Stromal cell of bone marrow (primary cell): Measurements from ENCODE around the gene RASGEF1C.

Source experiments
- DNase-seq: peaks from one replicate; pipeline ENCODE4 v3.0.0-alpha.2; 2012; ENCODE audit warnings: low read depth

Gene RASGEF1C

DNA sequence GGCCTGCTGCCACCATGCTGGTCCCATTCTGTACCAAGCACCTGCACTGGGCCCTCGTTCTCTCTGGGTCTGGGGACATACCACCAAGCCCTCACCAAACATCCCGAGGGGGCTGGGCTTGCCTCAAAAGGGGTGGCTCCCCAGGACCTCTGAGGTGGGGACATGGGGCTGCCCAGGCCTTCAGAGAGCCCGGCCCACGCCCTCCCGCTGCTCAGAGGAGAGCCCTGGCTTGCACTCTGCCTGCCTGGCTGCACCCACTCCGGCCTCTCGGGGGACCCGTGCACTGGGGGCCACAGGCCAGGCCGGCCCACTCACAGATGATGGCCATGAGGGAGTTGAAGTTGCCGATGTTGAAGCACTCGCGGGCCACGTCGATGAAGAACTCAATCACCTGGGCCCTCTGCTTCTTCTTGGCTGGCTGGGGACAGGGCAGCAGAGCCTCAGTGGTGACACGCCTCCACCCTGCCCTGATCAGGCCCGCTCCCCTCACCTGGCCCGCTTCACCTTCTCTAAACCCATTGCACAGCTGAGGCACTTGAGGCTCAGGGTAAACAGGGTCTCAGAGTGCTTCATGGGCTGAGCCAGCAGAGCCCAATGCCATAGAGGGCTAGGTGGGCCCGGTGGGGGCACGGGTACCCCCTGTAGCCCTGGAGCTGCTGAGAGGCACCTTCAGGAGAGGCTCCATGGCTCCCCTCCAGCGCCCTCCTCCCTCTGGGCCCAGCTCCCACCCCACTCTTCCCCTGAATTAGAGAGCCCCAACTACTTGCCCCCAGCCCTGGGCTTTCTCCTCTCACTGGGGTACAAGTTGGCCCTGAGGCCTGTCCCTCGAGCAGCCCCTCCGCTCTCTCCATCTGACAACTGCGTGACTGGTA lies 89.7 kb downstream of the RASGEF1C start:
- DNase-seq: no peak

DNA sequence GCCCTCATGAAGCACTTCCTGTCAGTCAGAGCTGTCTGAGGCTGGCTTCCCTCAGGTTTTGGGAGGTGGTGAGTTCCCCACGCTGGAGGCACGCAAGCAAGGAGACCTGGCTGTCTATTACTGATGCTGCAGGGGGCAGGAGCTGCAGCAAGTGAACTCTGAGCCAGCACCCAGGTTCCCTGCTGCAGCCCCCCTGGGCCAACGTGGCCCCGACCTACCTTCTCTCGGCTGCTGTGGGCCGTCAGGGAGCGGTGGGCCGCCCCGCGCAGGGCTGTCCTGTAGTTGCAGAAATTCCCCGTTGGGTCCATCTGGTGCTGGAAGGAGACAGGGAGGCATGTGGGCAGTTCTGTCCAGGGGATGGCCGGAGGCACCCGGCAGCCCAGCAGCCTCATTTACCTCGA lies 90.6 kb downstream of the RASGEF1C start:
- no peak for DNase-seq

DNA sequence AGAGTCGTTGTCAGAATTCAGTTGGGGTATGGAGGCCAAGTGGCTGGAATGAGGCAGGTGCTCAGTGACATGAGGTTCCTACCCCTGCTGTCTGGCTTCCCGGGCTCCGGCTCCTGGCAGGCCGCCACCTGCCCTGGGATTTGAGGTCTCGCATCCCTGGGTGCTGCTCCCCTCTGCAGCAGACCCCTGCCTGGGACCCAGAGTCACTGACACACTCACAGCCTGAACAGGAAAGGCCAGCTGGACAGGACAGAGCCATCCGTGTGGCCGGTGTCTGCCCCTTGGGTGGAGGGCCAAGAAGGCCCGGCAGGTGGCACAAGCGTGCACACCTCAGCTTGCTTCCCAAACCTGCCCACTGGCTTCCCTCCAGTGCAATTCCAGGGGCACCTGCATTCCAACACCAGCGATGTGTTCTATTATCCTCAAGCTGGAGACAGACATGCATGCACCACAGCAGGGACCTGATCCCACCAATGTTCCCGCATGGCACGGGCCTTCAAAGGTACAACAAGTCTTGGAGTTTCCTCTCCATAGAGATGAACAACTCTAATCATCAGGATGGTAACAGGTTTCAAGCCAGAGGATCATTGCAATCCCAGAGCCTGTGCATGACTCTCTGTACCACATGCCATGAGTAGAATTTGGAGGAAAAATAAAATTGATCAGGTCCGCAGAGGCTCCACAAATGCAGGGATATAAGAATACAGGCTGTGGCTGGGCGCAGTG lies 91.8 kb downstream of the RASGEF1C start:
- no peak for DNase-seq

DNA sequence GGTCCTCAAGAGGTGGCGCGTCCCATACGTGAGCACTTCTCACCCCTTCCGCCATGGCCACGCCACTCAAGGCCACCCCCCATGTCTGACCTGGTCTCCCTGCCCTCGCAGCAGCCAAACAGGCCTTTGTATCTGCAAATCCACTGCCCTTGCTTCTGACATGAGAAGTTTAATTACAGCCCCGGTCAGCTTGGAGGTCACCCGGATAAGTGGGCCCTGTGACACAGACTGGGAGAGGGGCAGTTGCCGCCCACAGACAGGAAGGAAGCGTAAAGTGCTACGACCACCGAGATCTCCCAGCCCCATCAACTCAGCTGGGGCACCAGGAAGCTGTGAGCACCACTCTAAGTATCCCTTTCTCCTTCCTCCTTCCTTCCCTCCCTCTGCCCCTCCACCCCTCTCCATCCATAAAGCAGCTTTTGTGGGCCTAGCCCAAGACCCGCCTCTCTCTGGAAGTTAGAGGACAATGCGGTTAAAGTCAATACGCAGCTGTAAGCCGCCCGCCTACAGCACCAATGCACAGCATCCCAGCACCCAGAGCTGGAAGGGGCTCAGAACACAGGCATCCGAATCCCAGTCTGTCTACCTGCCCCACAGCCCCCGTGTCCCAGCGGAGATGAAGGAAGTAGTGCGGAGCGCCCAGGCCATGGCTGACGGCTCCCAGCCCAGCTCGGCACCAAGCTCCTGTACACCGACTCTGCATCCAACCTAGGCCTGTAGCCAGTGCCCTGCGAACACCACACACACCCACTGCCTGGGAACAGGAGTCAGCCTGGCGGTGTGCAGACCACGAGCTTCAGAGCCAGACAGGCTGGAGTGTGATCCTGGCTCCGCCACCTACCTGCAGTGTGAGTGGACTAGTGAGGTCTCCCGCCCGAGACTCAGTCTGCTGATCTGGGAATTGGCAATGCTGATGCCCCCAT lies 92.7 kb downstream of the RASGEF1C start:
- DNase-seq: no peak

DNA sequence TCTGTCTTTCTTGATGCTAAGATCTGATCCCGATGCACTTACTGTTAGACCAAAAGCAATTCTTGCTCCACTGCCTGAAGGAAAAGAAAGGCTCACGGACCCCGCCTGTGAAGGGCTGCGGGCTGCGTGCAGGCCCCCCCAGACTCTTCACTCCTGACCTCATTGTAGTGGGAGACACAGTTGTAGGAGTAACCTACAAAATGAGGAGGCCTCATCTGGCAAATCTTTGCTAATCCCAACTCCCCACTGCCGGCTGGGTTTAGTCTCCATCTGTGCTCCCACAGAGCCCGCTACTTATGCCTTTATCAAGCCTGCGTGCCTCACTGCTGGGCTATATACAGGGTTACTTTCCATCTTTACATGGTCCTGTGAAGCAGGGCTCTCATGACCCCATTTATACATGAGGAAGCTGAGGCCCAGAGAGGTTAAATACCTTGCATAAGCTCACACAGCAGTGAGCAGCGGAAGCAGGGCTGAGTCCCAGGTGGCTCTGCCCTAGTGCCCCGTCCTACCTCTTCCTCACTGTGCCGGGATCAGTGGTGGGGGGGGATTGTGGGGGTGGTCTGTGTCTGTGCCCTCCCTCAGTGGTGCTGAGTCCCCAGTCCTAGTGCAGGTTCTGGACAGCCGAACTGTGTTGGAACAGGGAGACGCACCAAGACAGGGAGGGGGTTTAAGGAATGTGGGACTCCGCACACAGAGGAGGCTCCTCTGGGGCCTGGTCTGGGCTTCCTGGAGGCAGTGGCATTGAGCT lies 93.5 kb downstream of the RASGEF1C start:
- DNase-seq: no peak

DNA sequence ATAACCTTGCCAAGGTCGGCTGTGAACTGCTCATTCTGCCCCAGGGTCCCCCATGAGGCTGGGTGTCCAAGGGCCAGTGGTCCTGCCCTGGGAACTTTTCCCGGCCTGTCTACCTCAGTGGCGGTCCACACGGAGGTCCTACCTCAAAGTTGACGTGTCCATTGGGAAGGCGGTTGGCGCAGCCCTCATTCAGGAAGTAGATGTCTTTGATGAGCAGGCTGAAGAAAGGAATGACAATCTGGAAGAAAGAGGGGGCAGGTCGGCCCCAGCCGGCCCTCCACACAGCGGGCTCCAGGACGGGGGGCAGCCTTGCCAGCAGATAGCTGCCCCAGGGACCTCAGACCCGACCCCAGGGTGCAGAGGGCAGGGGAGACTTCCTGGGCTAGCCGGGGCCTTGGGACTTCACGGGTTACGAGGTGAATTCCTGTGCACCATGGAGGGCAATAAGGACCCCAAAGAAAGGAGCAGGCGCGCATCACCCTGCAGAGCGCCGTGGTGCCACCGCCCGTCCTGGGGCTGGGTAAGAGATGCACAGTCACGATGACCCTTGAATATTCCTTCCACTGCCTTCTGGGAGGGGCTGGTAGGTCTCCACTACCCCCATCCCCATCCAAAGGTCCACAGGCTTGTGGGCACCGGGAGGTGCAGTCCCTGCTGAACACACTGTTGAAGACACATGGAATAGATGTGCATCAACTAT lies 94.6 kb downstream of the RASGEF1C start:
- no peak for DNase-seq

DNA sequence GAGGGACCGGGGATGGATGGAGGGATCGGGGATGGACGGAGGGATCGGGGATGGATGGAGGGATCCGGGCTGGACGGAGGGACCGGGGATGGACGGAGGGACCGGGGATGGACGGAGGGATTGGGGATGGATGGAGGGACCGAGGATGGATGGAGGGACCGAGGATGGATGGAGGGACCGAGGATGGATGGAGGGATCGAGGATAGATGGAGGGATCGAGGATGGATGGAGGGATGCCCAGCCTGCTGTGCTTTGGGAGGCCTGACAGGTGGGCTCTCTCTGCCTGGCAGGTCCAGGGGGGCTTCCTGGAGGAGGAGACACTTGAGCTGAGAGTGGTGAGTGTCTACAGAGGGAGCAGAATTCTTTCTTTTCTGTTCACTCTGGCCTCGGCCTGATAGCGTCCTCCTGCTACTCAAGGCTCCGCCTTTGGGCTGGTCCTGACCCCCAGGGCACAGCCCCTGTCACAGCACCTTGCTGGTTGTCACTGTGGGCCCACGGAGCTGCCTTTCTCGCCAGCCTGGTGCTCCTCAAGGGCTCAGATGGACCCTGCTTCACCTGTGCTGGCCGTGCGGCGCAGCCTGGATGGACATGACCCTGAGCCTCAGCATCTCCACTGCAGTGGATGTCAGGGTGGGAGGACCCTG lies 95.2 kb downstream of the RASGEF1C start:
- no peak for DNase-seq

DNA sequence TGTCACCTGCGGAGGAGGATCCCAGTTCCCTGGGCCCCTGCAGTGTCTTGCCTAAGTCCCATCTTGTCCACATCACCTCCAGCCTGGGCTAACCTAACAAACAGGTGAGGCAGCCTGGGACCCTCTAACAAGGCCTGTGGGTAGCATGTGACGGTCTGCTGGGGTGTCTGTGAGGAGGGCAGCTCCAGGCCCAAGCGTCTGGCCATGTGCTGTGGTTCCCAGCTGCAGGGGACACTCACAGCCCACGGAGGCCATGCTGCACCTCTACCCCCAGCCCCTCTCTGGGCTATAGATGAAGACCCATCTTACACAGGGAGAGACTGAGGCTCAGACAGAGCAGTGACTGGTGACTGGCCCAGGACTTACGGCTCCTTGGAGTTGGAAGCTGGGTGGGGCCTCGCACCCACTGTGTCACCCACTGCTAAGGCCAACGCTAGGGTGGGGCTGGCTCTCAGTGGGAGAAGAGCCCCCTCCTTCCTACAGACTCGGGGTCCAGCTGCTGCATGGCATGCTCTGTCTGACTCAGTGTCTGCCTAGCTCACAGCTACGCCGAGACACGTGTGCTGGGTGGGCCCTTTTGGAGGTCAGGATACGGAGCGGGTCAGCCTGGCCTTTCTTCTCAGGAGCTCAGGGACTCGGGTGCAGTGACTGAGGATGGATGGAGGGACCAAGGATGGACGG lies 96.7 kb downstream of the RASGEF1C start:
- DNase-seq: no peak

DNA sequence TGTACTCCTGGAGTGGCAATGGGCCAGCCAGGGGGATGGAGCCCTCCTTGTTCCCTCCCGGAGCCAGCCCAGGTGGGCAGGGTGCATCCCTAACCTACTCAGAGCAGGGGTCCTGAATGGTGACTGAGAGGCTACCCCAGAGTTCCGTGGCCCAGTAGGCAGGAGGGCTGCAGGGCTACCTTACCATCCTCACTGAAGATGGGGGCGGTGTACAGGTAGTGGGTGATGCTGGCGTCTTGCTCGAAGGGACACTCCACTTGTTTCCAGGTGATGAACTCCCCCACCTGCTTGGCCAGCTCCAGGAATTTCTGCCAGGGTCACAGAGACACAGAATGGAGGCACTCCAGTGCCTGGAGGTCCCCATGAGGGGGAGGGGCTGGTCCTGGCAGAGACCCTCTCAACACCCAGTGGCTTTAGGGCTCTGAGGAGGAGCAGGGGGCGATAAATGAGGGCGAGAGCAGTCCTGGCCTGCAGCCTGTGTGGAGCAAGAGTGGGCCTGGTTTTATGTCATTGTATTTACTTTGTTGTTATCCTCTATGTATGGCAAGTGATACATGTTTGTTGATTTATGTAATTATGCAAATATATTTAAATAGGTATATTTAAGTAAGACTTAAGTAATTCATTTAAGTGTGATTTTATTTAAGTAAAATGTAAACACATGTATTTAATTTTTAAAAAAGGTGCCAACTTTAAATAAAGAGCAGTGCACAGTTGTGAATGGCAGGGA lies 97.6 kb downstream of the RASGEF1C start:
- DNase-seq: no peak

DNA sequence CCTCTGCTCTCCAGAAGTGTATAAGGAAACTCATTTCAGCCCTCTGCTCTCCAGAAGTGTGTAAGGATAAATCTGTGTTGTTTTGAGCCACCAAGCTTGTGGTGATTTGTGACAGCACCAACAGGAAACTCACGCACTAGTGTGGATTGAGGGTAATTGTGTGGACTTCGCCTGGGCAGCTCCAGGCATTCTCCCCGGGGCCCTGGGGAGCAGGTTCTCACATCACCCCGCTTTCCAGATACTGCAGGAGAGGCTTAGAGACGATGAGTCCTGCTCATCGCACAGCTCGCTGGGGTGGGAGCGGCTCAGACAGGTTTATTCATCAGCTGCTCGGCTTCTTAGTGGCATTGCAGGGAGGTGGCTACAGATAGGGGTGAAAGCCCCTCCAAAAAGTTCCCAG lies 99.1 kb downstream of the RASGEF1C start:
- no peak for DNase-seq

DNA sequence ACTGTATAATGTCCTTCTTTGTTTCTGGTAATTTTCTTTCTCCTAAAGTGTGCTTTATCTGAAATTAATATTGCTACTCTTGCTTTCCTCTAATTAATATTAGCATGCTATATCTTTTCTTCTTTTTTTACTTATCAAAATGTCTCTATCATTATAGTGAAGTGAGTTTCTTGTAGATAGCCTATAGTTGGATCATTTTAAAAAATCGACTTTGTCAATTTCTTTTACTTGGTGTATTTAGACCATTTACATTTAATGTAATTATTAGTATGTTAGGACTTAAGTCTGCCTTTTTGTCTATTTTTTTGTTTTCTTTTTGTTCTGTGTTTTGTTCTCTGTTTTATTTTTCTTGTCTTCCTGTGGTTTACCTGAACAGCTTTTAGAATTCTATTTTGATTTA lies 102.0 kb downstream of the RASGEF1C start:
- no peak for DNase-seq

DNA sequence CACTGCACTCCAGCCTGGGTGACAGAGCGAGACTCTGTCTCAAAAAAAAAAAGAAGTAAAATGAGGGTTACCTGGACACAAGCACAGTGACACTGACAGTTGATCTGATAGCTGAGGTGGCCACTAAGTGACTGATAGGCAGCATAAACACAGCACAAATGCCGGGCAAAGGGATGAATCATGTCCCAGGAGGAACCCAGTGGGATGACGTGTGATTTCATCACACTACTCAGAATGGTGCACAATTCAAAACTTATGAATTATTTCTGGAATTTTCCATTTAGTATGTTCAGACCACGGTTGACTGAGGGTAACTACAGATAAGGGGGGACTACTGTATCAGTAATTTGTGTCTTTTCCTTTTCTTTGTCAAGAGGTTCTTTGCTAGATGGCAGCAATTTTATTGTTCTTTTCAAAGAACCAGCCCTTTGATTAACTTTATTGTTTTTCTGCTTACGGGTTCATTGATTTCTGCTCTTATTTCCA lies 103.1 kb downstream of the RASGEF1C start:
- peak; percentile 16 for DNase-seq

DNA sequence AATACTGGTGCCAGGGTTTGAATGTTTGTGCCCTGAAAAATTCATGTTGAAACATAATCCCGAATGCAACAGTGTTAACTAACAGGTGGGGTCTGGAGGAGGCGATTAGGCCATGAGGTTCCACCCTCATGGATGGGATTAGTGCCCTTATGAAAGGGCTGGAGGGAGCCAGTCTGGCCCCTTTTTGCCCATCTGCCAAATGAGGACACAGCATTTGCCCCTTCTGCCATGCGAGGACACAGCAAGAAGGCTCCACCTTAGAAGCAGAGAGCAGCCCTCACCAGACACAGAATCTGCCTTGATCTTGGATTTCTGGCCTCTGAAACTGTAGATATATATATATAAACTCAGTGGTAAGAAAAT lies 104.9 kb downstream of the RASGEF1C start:
- DNase-seq: no peak

DNA sequence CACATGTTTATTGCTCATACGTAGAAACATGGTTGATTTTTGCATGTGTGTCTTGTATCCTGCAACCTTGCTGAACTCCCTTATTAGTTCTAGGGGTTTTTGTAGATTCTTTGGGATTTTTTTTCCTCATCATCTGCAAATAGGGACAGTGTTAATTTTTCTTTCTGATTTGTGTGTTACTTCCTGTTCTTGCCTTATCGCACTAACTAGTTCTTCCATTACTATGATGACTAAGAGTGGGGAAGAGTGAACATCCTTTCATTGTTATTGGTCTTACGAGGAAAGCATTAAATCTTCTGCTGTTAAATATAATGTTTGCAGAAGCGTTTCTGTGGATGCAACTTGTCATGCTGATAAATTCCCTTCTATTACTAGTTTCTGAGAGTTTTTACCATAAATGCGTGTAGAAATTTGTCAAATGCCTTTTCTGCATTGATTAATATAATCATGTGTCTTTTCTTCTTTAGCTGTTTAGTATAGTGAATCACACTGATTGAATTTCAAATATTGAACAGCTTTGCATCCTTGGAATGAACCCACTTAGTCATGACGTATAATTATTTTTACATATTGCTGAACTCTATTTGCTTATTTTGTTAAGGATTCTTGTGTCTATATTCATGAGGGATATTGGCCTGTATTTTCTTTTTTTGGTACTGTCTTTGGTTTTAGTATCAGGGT lies 105.4 kb downstream of the RASGEF1C start:
- no peak for DNase-seq

DNA sequence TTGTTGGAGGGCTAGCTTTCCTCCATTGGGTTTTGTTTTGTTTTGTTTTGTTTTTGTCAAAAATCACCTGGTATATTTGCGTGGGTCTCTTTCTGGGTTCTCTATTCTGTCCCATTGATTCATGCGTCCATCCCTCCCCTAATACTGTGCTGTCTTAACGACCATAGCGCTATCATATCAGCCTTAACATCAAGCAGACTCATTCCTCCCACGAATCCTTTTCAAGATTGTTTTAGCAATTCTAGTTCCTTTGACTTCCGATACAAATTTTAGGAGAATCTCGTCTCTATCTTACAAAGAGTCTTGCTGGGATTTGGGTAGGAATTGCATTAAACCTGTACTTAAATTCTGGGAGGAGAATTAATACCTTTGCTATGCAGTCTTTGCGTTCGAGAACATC lies 106.4 kb downstream of the RASGEF1C start:
- no peak for DNase-seq

DNA sequence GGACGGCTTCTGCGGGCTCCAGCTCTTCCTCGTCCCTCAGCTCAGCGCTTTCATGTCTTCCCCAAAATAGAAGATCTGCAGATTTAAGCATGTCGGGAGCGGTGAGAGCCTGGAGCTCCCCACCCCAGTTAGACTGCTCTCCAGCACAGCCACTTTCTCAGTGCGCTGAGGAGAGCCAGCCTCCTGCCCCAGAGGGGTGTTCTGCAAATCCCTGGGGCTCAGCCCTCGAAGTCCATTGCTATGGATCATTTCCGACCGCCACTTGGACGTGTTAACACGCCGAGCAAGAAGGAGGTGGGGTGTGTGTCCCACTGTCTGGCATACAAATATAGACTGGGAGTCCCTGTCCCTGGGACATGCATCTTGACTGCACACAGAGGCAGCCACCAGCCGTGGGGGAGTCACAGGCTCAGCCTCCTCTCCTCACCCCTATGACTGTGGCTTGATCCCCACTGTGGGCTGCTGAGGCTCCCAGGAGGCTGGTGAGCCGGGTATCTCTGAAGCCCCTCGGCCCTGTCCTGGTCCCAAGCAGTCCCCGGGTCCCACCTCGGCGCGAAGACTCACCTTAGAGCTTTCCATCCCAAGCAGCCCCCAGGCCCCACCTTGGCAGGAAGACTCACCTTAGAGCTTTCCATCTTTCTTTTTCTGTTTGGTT lies 107.4 kb downstream of the RASGEF1C start:
- no peak for DNase-seq

DNA sequence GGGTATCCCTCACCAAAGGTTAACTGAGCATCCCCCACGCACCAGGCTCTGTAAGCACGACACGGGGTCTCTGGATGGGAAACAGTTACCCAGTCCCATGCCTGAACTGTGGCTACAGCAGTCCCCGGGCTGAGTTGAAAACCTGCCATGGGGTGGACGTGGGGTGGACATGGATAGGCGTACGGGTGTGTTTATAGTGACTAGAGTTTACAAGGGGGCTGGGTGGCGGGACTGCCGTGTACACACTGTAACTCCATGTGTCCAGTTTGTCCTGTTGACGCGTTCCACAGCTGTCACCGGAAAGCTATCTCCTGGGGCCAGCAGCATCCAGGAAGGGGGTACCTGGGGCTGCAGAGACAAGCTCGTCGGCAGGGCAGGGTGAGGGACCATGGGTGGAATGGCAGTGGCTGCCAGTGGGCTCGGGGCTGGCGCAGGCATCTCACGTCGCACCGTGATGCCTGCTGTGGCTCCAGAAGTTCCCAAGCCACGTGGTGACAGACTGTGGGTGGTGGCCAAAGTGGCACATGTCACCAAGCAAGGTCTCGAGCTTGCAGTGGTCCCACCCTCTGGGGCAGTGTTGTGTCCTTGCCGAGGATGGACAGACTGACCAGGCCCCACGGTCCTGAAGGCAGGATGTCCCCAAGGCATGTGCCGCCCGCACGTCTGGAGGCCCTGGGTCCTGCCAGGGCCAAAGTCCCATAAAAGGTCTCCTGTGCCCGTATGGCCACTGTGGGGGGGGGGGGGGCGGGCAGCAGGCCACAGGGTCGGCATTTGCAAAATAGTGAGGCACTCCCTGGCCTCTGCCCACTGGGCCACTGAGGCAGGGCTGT lies 108.2 kb downstream of the RASGEF1C start:
- no peak for DNase-seq
